Suprapubic skin (tissue), 4 donors: ENCODE results near the gene CADM2. TPM values are rescaled to one million over a fixed set of nuclear protein-coding genes. Genes with fewer than 3 reads are reported as not detected.

Experiments used
- DNase-seq, 2 donors: peaks; one replicate each; pipeline ENCODE4 v3.0.0-alpha.2; 2019; ENCODE audit warnings: low spot score in 2 of 2
- H3K27ac ChIP-seq: fragments of 200-600 bp; sonication (generic); one replicate; pipeline ENCODE4 v1.5.1; 2019
- H3K27me3 ChIP-seq: fragments of 200-600 bp; sonication (generic); one replicate; pipeline ENCODE4 v1.5.1; 2019
- H3K36me3 ChIP-seq: fragments of 200-600 bp; sonication (generic); one replicate; pipeline ENCODE4 v1.5.1; 2019
- H3K4me1 ChIP-seq: fragments of 200-600 bp; sonication (generic); one replicate; pipeline ENCODE4 v1.5.1; 2019
- H3K4me3 ChIP-seq: fragments of 200-600 bp; sonication (generic); one replicate; pipeline ENCODE4 v1.5.1; 2019; ENCODE audit warnings: mild to moderate bottlenecking
- H3K9me3 ChIP-seq: fragments of 200-600 bp; sonication (generic); one replicate; pipeline ENCODE4 v1.5.1; 2019
- CTCF ChIP-seq, 2 donors: fragments of 200-600 bp in 1 of 2; fragments of 450-650 bp in 1 of 2; sonication (generic) in 1 of 2; IDR thresholded peaks; one replicate each; pipeline ENCODE4 v1.5.1; 2016 to 2019; ENCODE audit warnings: antibody characterized with exemption in 2 of 2, mild to moderate bottlenecking in 1 of 2, moderate library complexity in 1 of 2
- EP300 ChIP-seq: sonication (generic); formaldehyde crosslinking; IDR thresholded peaks from one replicate; pipeline ENCODE4 v1.6.1; 2017; ENCODE audit warnings: antibody characterized with exemption
- POLR2A ChIP-seq, 2 donors: fragments of 450-650 bp; IDR thresholded peaks; one replicate each; pipeline ENCODE4 v1.6.1; 2017; ENCODE audit warnings: antibody characterized with exemption in 2 of 2, mild to moderate bottlenecking in 2 of 2, moderate library complexity in 2 of 2
- POLR2AphosphoS5 ChIP-seq, 3 donors: sonication (generic); formaldehyde crosslinking; IDR thresholded peaks; one replicate each; pipeline ENCODE4 v1.6.1; 2017; ENCODE audit warnings: antibody characterized with exemption in 3 of 3
- WGBS: methylation state at CpG from one replicate; pipeline ENCODE4 v1.1.5; 2018; 5-methylcytosine and 5-hydroxymethylcytosine counted together
- total RNA-seq, 4 donors: library from RNA; depleted of rRNA; stranded (reverse); fragments of >200 nt; gene quantifications; one replicate each; pipeline ENCODE4 v1.1.0, GENCODE V29; 2016

Gene CADM2
- total RNA-seq, 4 donors from 2014 or later, result 0.68 to 2.8 (median 1.4) TPM

GRCh38 chr3:85862893-85863455, 904.2 kb downstream of the CADM2 start:
- Histone ChIP-seq H3K4me1 (no peaks in the 10 kb centered on the region), H3K9me3 (no peaks in the 10 kb centered on the region), H3K27me3 (no peaks in the 10 kb centered on the region), H3K4me3 (no peak overlapping the region), H3K27ac (no peak overlapping the region), H3K36me3 (no peaks in the 10 kb centered on the region)
- DNase-seq, result no peak
- TF ChIP-seq CTCF (IDR thresholded peaks at IDR 0.05), result no peak
- no peak for TF ChIP-seq POLR2A (IDR thresholded peaks at IDR 0.05)
- TF ChIP-seq POLR2AphosphoS5 (IDR thresholded peaks at IDR 0.05), result no peak
- TF ChIP-seq EP300, result no peak

GRCh38 chr3:85864896-85865295, 906.1 kb downstream of the CADM2 start:
- no peak for DNase-seq
- 39% methylated on average over 1 of the region's 1 CpG for WGBS
- Histone ChIP-seq H3K27ac (no peak overlapping the region), H3K4me3 (no peak overlapping the region), H3K9me3 (no peaks in the 10 kb centered on the region), H3K4me1 (no peaks in the 10 kb centered on the region), H3K27me3 (no peaks in the 10 kb centered on the region), H3K36me3 (no peaks in the 10 kb centered on the region)
- TF ChIP-seq CTCF (IDR thresholded peaks at IDR 0.05), result no peak
- no peak for TF ChIP-seq POLR2A (IDR thresholded peaks at IDR 0.05)
- TF ChIP-seq POLR2AphosphoS5 (IDR thresholded peaks at IDR 0.05), result no peak
- no peak for TF ChIP-seq EP300

GRCh38 chr3:85867072-85867471, 908.3 kb downstream of the CADM2 start:
- no peaks in the 10 kb centered on the region for H3K36me3 ChIP-seq
- no peak for TF ChIP-seq EP300
- TF ChIP-seq CTCF (IDR thresholded peaks at IDR 0.05), result no peak
- no peak for TF ChIP-seq POLR2AphosphoS5 (IDR thresholded peaks at IDR 0.05)
- no peak for TF ChIP-seq POLR2A (IDR thresholded peaks at IDR 0.05)
- no peaks in the 10 kb centered on the region for H3K27me3 ChIP-seq
- WGBS, result 87% methylated on average over 3 of the region's 3 CpGs
- H3K9me3 ChIP-seq, result no peaks in the 10 kb centered on the region
- H3K4me3 ChIP-seq, result no peak overlapping the region
- no peaks in the 10 kb centered on the region for H3K4me1 ChIP-seq
- H3K27ac ChIP-seq, result no peak overlapping the region
- DNase-seq, result no peak

- H3K27ac ChIP-seq, result no peak overlapping the region
- TF ChIP-seq POLR2A (IDR thresholded peaks at IDR 0.05), result no peak
- TF ChIP-seq CTCF (IDR thresholded peaks at IDR 0.05), result no peak
- TF ChIP-seq POLR2AphosphoS5 (IDR thresholded peaks at IDR 0.05), result no peak
- no peak for TF ChIP-seq EP300
- no peak overlapping the region for H3K4me3 ChIP-seq
- DNase-seq, result no peak
- no peaks in the 10 kb centered on the region for H3K27me3 ChIP-seq
- H3K36me3 ChIP-seq, result no peaks in the 10 kb centered on the region
- no peaks in the 10 kb centered on the region for H3K4me1 ChIP-seq
- no peaks in the 10 kb centered on the region for H3K9me3 ChIP-seq
These were observed 916.8 kb downstream of the CADM2 start for GRCh38 chr3:85875589-85875988.

GRCh38 chr3:85877631-85878030, 918.8 kb downstream of the CADM2 start:
- no peak for DNase-seq
- Histone ChIP-seq H3K4me1 (no peaks in the 10 kb centered on the region), H3K27ac (no peak overlapping the region), H3K36me3 (no peaks in the 10 kb centered on the region), H3K9me3 (no peaks in the 10 kb centered on the region), H3K27me3 (no peaks in the 10 kb centered on the region), H3K4me3 (no peak overlapping the region)
- TF ChIP-seq CTCF (IDR thresholded peaks at IDR 0.05), result no peak
- no peak for TF ChIP-seq POLR2AphosphoS5 (IDR thresholded peaks at IDR 0.05)
- no peak for TF ChIP-seq POLR2A (IDR thresholded peaks at IDR 0.05)
- no peak for TF ChIP-seq EP300
